ENCODE data around the gene EML6. TPM values are rescaled to one million over a fixed set of nuclear protein-coding genes. Genes with fewer than 3 reads are reported as not detected.

EML6 gene
- total RNA-seq, 2 donors from 2014 or later: 1.4 to 2.1 TPM

DNA sequence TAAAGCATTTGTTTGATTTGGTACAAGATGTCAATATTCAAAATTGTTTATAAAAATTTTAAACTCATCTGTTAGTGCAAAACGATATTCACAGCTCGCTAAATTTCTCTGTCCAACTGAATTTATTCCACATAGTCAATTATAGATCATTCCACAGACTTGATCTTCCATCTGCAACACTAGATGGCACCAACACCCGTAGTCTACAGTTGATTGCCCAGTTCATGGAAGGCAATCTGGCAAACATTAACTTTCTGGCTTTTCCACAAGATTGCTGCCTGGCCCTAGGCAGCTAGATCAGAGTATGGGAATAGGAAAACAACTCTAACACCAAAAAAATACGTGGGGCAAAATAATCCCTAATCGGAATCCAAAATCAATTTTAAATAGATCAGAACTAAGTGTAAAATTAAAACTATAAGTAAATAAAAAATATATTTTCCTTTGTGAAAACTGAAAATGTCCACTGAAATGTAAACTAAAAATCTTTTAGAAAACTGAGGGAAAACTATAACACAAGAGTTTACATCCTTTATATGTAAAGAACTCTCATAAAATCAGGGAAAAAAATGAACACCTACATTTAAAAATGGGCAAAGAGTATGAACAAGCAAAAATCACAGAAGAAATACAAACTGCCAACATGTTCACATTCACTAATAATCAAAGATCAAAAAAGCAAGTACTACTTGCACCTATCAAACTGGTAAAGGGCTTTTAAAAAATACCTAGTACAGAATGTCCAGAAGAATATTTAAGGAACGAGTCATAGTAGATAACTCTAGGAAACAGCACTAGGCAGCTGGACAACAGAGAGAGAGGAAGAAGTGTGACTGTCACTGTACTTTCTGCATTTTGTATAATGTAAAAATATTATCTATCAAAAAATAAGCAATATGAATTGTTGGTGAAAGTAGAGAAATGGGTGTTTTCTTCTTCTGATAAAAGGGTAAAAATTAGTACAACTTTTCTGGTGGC is 291.8 kb downstream of the EML6 start:
- H3K9me3 Mint-ChIP-seq: no peaks in the 10 kb centered on the region
- H3K4me1 Mint-ChIP-seq: peaks cover 44% of the 10 kb centered on the region
- H3K36me3 Mint-ChIP-seq (ENCODE audit: low read depth): peaks cover 16% of the 10 kb centered on the region
- Histone ChIP-seq H3K9me3 (ENCODE audit: control insufficient read depth, low read length) (no peaks in the 10 kb centered on the region), H3K36me3 (ENCODE audit: control insufficient read depth, insufficient read depth, low read length) (peaks cover 34% of the 10 kb centered on the region), H3K9ac (ENCODE audit: extremely low read depth, low read length, poor library complexity, severe bottlenecking) (no peak overlapping the region), H3K27me3 (ENCODE audit: control insufficient read depth, insufficient read depth, low read length, poor library complexity, severe bottlenecking) (no peaks in the 10 kb centered on the region), H3K27ac (ENCODE audit: low read depth, low read length) (no peak overlapping the region), H3K4me3 (ENCODE audit: low read length) (no peak overlapping the region), H3K4me1 (ENCODE audit: control insufficient read depth, insufficient read depth, low read length) (peaks cover 10% of the 10 kb centered on the region)
- peak; percentile 84 for TF ChIP-seq CTCF (conservative IDR thresholded peaks at IDR 0.05)
- H3K27me3 Mint-ChIP-seq (ENCODE audit: insufficient read depth): no peaks in the 10 kb centered on the region
- 79 to 88% methylated on average over 4 to 5 of the region's 6 CpGs for WGBS, 2 experiments (ENCODE audit: insufficient coverage in 1 of 2, insufficient read length in 1 of 2)
- no peak overlapping the region for H3K4me3 Mint-ChIP-seq
- H3K27ac Mint-ChIP-seq: peak overlapping the region; percentile 5
- DNase-seq: peak; percentile 58

DNA sequence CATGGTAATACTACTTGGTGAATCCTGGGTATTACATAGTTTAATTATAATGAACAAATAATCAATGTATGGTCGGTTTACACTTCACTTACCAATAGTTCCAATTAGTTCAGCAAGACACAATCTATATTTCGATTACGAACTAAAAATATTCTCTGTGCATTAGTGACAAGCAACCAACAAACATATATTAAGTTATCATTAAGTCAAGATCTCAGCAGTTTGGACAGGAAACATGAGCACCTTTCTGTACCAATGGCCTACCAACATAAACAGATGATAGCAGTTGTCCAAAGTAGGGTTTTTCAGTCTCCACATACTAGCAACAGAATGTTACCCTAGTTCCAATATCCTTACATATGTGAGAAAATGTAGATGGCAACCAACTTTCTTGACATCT is 294.0 kb downstream of the EML6 start:
- H3K9me3 ChIP-seq (ENCODE audit: control insufficient read depth, low read length): no peaks in the 10 kb centered on the region
- no peak overlapping the region for H3K4me3 Mint-ChIP-seq
- TF ChIP-seq CTCF (conservative IDR thresholded peaks at IDR 0.05): no peak
- no peak overlapping the region for H3K27ac ChIP-seq (ENCODE audit: low read depth, low read length)
- DNase-seq: no peak
- peaks cover 33% of the 10 kb centered on the region for H3K36me3 ChIP-seq (ENCODE audit: control insufficient read depth, insufficient read depth, low read length)
- H3K4me1 ChIP-seq (ENCODE audit: control insufficient read depth, insufficient read depth, low read length): peaks cover 10% of the 10 kb centered on the region
- H3K27me3 Mint-ChIP-seq (ENCODE audit: insufficient read depth): no peaks in the 10 kb centered on the region
- peaks cover 33% of the 10 kb centered on the region for H3K4me1 Mint-ChIP-seq
- no peaks in the 10 kb centered on the region for H3K27me3 ChIP-seq (ENCODE audit: control insufficient read depth, insufficient read depth, low read length, poor library complexity, severe bottlenecking)
- peaks cover 26% of the 10 kb centered on the region for H3K36me3 Mint-ChIP-seq (ENCODE audit: low read depth)
- WGBS, 2 experiments (ENCODE audit: insufficient coverage in 1 of 2, insufficient read length in 1 of 2): 99 to 100% methylated on average over 2 to 3 of the region's 3 CpGs
- H3K27ac Mint-ChIP-seq: no peak overlapping the region
- no peak overlapping the region for H3K9ac ChIP-seq (ENCODE audit: extremely low read depth, low read length, poor library complexity, severe bottlenecking)
- no peaks in the 10 kb centered on the region for H3K9me3 Mint-ChIP-seq
- H3K4me3 ChIP-seq (ENCODE audit: low read length): no peak overlapping the region

DNA sequence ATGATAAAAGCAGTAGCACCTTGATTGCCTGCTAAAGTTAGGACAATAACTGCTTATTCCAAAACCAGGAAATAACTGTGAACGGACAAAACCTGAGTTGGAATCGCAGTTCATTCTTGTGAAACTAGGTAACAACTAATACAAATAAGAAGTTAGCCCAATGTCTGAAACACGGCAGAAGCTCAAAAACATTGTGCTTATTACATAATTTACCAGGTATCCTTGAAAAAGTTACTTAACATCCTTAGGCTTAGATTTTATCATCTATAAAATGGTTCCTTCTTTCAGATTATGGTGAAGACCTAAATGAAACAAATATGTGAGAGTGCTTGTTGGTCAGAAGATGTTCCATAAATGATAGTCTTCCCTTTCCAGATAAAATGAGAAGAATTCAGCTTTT is 294.4 kb downstream of the EML6 start:
- no peak overlapping the region for H3K27ac Mint-ChIP-seq
- no peaks in the 10 kb centered on the region for H3K27me3 Mint-ChIP-seq (ENCODE audit: insufficient read depth)

More for the DNA sequence above, 294.4 kb downstream of the EML6 start:
- Histone ChIP-seq H3K9me3 (ENCODE audit: control insufficient read depth, low read length) (no peaks in the 10 kb centered on the region), H3K4me3 (ENCODE audit: low read length) (no peak overlapping the region), H3K27ac (ENCODE audit: low read depth, low read length) (no peak overlapping the region), H3K36me3 (ENCODE audit: control insufficient read depth, insufficient read depth, low read length) (peaks cover 33% of the 10 kb centered on the region), H3K4me1 (ENCODE audit: control insufficient read depth, insufficient read depth, low read length) (peaks cover 6% of the 10 kb centered on the region), H3K9ac (ENCODE audit: extremely low read depth, low read length, poor library complexity, severe bottlenecking) (no peak overlapping the region), H3K27me3 (ENCODE audit: control insufficient read depth, insufficient read depth, low read length, poor library complexity, severe bottlenecking) (no peaks in the 10 kb centered on the region)
- peaks cover 26% of the 10 kb centered on the region for H3K36me3 Mint-ChIP-seq (ENCODE audit: low read depth)
- no peak overlapping the region for H3K4me3 Mint-ChIP-seq
- 96 to 98% methylated on average over 3 of the region's 3 CpGs for WGBS, 2 experiments (ENCODE audit: insufficient coverage in 1 of 2, insufficient read length in 1 of 2)
- no peak for DNase-seq
- no peaks in the 10 kb centered on the region for H3K9me3 Mint-ChIP-seq
- TF ChIP-seq CTCF (conservative IDR thresholded peaks at IDR 0.05): no peak
- peaks cover 29% of the 10 kb centered on the region for H3K4me1 Mint-ChIP-seq

Data from endodermal cell (in vitro differentiated cells).